Brain microvascular endothelial cell (primary cell): ENCODE data around the gene ZNF771.
A peak's percentile ranks its signal among the peaks of the same experiment; 100 is the strongest.

Experiments used
- DNase-seq: peaks from one replicate; pipeline ENCODE4 v3.0.0-alpha.2; 2020
- H3K27ac ChIP-seq: fragments of 250-450 bp; sonication (Bioruptor Pico); 2 replicates; pipeline ENCODE4 v1.5.1; 2020; ENCODE audit warnings: mild to moderate bottlenecking, moderate library complexity
- H3K27me3 ChIP-seq: fragments of 250-450 bp; sonication (Bioruptor Pico); replicated peaks from 2 replicates; pipeline ENCODE4 v1.5.1; 2020; ENCODE audit warnings: mild to moderate bottlenecking
- H3K36me3 ChIP-seq: fragments of 250-450 bp; sonication (Bioruptor Pico); replicated peaks from 2 replicates; pipeline ENCODE4 v1.5.1; 2020; ENCODE audit warnings: mild to moderate bottlenecking
- H3K4me3 ChIP-seq: 2 replicates; pipeline ENCODE4 v1.5.1; 2011; ENCODE audit warnings: low read depth, mild to moderate bottlenecking, control low read depth, low read length, moderate library complexity
- in situ Hi-C: cut with HindIII; loops from 2 replicates; pipeline ENCODE4 v1.10.0; 2017; ENCODE audit warnings: low sequenced_read_pairs, low pct_ligation_motif_present
- TF ChIP-seq, protein P1 (sequence below): IDR thresholded peaks from 2 replicates; pipeline ENCODE4 v1.5.1; 2011; ENCODE audit warnings: low read depth, mild to moderate bottlenecking, moderate library complexity, low read length, control low read depth, inconsistent platforms; ENCODE audit errors: missing control alignments

Gene ZNF771

DNA sequence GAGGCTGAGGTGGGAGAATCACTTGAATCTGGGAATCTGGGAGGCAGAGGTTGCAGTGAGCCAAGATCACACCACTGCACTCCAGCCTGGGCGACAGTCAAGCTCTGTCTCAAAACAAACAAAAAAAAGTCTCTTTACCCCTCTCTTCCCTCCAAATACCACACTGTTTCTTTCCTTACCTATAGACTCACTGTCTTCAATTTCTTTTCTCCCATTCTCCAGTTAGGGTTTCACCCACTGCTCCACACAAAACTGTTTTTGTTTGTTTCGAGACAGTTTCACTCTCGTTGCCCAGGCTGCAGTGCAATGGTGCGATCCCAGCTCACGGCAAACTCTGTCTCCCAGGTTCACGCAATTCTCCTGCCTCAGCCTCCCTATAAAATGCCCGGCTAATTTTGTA lies 46.2 kb upstream of the ZNF771 start:
- TF ChIP-seq, protein P1, sequence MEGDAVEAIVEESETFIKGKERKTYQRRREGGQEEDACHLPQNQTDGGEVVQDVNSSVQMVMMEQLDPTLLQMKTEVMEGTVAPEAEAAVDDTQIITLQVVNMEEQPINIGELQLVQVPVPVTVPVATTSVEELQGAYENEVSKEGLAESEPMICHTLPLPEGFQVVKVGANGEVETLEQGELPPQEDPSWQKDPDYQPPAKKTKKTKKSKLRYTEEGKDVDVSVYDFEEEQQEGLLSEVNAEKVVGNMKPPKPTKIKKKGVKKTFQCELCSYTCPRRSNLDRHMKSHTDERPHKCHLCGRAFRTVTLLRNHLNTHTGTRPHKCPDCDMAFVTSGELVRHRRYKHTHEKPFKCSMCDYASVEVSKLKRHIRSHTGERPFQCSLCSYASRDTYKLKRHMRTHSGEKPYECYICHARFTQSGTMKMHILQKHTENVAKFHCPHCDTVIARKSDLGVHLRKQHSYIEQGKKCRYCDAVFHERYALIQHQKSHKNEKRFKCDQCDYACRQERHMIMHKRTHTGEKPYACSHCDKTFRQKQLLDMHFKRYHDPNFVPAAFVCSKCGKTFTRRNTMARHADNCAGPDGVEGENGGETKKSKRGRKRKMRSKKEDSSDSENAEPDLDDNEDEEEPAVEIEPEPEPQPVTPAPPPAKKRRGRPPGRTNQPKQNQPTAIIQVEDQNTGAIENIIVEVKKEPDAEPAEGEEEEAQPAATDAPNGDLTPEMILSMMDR, result no peak
- Histone ChIP-seq H3K27ac (no peak overlapping the region), H3K27me3 (no peaks in the 10 kb centered on the region), H3K36me3 (peaks cover 54% of the 10 kb centered on the region), H3K4me3 (no peak overlapping the region)
- DNase-seq, result no peak
- in situ Hi-C loops, result no loop called here

DNA sequence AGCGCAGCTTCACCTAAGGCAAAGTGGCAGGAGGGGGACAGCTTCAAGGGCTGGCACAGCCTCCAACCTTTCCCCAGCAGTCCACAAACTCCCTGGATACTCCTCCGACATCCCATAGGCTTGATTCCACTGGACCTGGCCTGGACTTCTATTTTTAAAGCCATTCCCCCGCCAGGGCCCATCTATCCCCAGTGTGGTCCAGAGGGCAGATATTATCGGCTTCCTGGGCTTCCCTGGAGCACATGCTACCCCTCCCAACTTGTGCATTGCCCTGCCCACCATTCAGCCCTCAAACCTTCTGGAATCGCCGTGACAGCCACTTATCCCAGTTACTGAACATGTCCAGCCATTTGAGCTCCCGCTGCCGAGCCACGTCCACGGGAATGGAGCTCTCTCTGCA lies 42.2 kb upstream of the ZNF771 start:
- no peak for DNase-seq
- Histone ChIP-seq H3K27ac (no peak overlapping the region), H3K4me3 (no peak overlapping the region), H3K27me3 (no peaks in the 10 kb centered on the region), H3K36me3 (peaks cover 27% of the 10 kb centered on the region)
- TF ChIP-seq, protein P1, result no peak
- in situ Hi-C loops, result no loop called here

DNA sequence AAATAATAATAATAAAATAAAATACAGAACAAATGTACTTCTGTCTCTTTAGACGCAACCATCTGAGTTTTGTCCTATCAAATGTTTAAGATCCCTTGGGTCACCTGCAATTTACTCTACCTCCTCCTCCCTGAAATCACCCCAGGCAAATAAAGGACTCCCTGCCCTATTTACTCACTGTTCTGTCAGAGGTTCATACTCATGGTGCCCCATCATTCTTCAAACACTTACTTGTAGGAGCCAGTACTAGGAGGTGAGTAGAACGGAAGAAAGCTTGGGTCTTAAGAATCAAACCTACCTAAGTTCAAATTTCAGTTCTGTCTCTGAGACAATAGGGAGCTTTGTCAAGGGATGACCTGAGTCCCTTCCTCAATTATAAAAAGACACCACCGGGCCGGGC lies 40.9 kb upstream of the ZNF771 start:
- H3K36me3 ChIP-seq, result peaks cover 23% of the 10 kb centered on the region
- H3K4me3 ChIP-seq, result no peak overlapping the region
- no peak for DNase-seq
- H3K27ac ChIP-seq, result no peak overlapping the region
- no peaks in the 10 kb centered on the region for H3K27me3 ChIP-seq
- TF ChIP-seq, protein P1, result no peak
- in situ Hi-C loops, result no loop called here

DNA sequence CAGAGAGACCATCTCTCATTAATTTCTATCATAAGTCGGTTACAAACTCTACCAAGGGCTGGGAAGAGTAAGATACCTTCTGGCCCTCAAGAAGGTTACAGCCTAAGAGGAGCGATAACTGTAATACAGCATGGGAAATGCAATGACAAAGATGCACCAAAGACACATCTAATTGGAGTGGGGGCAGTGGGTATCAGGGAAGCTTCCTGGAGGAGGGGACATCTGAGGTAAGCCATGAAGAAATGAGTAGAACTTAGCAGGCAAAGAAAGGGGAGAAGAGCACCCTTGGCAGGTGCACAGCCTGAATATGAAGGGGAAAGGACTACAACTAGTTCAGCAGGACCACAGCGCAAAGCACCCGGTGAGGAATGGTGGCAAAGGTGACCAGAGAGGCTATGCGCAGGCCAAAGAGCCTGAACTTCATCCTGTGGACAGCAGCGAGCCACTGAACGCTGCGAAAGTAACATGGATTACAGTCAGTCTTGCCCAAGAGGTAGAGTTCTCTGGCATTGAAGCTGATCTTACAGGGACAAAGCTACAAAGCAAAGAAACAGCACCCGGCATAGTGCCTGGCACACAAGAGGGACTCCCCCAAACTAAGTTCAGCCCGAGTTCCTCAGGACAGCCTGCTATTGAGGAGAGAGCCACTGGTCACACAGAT lies 39.9 kb upstream of the ZNF771 start:
- TF ChIP-seq, protein P1, result no peak
- Histone ChIP-seq H3K27ac (no peak overlapping the region), H3K27me3 (no peaks in the 10 kb centered on the region), H3K36me3 (peaks cover 23% of the 10 kb centered on the region), H3K4me3 (peak overlapping the region; percentile 77)
- no peak for DNase-seq
- in situ Hi-C loops, result no loop called here

DNA sequence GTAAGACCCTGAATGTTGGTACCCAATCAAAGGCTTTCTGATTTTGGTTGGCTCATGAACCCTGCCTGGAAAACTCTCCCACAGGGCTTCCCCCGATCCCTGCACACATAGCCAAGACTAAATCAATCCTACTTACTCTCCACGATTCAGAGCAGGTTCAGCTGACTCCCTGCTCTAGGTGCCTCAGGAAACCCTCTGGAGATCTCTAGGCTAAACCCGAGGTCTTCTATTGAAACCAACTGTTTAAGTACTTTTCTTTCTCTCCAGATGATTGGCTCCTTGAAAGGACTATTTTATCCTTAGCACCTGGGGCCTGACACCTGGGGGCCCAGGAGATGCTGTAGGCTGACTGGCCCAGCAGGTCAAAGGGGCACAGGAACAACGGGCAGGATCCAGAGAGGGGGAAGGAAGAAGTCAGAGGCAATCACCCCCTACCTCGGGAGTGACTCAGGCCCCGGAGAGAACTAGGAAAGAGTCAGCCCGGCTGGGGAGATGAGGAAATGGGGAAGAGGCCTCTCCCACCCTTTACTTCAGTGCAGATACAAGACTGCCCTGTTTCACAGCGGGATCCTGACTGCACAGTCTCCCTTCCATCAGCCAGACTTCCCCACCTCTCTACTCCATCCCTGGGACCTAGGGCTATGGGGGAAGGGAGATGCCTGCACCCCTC lies 39.1 kb upstream of the ZNF771 start:
- TF ChIP-seq, protein P1, result no peak
- Histone ChIP-seq H3K27ac (peak overlapping the region; percentile 39), H3K4me3 (peak overlapping the region; percentile 77), H3K36me3 (peaks cover 20% of the 10 kb centered on the region), H3K27me3 (no peaks in the 10 kb centered on the region)
- peak; percentile 52 for DNase-seq
- in situ Hi-C loops, result no loop called here

DNA sequence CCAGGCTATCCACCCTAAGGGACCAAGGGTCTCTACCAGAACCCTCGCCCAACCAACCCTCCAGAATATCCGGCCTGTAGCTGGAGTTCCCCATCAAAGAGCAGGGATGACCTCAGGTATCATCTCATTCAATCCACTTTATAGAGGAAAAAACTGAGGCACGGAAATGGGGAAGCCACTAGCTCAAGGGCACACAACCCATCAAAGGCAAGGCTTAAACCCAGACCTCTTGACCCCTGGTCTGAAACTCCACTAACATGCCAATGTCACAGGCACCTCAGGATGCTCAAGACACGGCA lies 38.7 kb upstream of the ZNF771 start:
- H3K27ac ChIP-seq, result no peak overlapping the region
- TF ChIP-seq, protein P1, result no peak
- in situ Hi-C loops, result no loop called here

More for the DNA sequence above, 38.7 kb upstream of the ZNF771 start:
- Histone ChIP-seq H3K4me3 (peak overlapping the region; percentile 77), H3K36me3 (peaks cover 19% of the 10 kb centered on the region), H3K27me3 (no peaks in the 10 kb centered on the region)
- DNase-seq, result no peak
